Activated T-cell treated with anti-CD3 and anti-CD28 coated beads for 48 hours (primary cell): ENCODE results near the gene AXIN1.
"Not testable (repeated sequence)": the region's sequence is repeated elsewhere in the genome, so short reads cannot be mapped to it uniquely, and the experiment has no call there.

Experiments
- DNase-seq: peaks from one replicate; pipeline ENCODE4 v3.0.0-alpha.2; 2020; ENCODE audit warnings: low read depth

Gene AXIN1

DNA sequence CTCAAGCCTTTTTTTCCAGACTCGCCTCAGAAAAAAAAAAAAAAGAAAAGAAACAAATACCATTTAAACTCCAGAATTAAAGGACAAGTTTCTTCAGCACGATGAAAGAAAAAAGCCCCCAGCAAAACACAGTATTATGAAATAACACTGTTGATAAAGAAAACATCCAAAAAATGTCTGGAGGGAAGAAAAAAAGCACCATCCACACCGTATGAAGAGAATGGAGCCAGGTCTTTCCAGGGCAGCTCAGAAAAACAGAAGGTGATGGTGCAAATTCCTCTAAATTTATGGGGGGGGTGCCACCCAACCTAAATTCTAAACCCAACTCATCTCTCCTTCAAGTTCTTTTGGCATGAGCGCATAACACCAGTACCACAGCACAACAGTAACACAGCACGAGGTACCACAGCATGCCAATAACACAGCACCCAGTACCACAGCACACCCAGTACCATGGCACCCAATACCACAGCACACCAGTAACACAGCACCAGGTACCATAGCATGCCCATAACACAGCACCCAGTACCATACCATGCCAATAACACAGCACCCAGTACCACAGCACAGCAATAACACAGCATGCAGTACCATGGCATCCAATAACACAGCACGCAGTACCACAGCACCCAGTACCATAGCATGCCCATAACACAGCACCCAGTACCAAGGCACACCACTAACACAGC, 19.0 kb downstream of the AXIN1 start:
- no peak for DNase-seq

DNA sequence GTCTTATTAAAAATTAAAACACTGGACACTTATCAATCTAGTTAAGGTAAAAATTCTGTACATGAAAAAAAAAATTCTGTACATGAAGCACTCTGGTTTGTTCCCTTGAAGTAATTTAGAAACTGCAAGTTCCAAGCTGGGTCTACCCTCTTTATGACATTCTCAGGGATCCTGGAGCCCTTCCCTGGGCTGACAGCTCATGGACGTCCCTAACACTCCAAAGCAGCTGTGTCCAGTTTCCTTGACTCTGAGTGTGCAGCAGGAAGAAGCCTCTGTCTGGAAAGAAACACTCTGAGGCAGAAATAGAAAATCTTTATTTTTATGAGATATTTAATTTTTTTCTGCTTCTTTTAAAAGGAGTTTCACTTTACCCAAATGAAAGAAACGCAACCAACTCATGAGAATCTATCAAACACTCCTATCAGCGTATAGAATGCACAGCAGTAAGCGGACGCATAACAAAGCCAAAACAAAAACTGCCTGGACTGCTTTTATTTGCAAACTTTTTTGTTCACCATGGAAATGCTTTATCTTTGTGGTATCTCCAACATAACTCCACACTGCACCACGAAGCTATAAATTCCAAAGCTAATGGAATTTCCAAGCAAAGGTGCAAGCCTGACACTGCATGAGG, 21.2 kb downstream of the AXIN1 start:
- not testable (repeated sequence) for DNase-seq

DNA sequence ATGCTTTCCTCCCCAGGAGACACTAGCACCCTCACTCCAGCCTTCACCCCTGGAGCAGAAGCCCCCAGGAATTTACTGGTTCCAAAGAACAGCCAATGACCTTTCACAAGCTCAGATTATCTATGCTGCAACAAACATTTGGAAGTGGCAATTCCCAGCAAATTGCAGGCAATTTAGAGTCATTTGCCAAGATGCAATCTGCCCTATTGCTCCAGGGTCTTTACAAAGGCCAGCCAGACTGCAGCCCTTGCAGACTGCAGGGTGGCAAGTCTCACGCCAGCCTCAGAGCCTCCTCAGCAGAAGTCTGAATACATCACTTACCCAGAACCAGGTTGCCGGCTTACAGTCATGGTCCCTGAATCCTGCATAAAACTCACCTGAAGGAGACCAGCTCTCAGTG, 21.8 kb downstream of the AXIN1 start:
- no peak for DNase-seq

DNA sequence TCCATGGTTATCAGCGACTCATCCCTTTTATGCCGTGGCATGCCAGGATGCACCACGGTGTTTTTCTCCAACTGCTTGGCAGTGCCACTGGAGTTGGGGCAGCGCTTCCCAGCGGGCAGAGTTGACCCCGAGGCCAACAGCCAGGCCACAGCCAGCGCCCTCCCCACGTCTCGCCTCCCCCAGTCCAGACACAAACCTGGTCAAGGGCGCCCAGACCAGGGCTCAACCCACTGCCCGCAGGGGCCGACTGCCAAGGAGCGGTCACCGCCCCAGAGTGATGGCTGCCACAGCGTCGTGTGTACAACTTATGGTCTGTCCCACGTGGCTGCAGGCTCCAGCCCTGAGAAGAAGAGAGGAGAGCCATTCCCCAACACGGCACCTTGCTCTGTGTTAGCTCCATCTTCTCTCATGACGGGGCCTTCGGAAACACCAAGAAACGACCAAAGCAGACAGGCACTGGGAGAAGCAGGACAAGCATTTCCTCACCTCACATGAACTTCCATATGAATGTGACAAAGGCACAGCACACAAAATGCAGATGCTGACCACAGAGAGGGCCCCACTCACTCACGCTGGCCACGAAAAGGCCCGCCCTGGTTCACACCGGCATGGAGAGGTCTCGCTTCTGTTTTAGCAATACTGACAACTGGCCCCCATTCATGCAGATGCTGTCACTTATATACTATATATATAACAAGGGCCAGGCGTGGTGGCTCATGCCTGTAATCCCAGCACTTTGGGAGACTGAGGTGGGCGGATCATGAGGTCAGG, 27.0 kb downstream of the AXIN1 start:
- DNase-seq: no peak

DNA sequence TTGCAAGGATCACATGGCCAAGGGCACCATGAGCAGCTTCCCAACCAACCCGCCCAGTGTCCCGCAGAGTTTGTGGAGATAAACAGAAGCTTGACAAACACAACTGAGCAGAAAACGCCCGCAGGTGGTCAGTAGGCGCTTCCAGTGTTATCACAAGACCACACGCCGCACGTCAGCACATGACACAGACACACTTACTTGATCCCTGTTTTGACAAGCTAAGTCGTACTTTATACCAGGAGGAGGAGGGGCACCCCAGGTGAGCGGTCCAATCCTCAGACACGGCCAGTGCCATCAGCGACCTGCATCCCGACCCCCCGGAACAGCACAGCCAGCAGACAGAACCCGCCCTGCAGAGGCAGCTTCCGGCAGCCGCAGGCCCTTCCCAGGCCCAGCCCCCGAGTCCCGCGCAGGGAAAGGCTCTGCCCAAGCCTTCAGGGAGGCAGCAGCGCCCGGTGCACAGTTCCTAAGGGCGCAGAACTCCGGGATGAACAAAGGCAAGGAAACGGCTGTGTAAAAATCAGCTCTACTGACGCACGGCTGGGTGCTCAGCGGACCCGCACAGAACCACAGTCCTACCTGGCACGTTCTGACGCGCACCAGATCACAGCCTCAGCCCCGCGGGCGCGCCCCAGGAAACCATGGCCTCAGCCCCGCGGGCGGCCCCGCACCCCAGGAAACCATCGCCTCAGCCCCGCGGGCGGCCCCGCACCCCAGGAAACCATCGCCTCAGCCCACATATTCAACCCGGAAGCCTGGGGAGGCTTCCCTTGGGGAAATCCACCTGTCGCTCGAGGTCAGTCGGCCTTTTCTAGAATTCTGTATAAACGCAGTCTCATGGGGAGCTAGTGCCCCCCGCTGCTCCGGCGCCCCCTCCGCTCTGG, 27.8 kb downstream of the AXIN1 start:
- DNase-seq: peak; percentile 45

DNA sequence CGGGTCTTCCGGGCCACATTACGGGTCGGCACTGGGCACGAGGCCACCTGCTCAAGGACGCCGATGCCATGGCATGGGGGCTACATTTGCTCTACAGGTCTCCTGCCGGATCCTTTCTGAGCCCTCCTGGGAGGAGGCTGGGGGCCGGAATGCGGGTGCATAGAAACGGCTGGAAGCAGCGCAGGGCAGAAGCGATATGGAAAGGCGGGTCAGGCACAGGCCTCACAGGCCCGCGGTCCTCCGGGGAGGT, 28.4 kb downstream of the AXIN1 start:
- DNase-seq: no peak

DNA sequence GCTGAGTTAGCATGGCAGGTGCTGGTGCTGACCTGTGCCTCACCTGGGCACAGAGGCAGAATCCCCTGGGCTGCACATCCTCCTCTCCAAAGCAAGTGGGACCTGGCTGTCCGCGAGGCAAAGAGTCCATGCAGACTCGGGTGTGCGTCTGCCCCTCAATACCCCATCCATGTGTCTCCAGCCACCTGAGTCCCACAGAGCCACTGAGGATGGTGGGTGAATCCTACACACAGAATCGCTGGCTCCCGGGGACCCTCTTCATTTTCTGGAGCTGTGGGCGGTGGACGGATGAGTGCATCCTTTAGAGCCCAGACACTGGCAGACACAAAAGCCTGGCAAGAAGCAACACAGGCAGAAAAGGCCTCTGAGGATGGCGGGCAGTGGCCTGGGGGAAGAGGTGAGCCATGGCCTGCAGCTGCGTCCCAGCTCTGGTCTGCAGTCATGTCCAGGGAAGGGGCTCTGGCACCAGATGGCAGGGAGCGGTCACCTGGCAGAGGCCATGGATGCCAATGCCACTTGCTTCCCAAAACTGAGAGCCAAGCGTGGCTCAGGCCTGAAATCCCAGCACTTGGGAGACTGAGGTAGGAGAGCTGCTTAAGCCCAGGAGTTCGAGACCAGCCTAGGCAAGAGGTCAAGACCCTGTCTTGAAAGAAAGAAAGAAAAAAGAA, 29.9 kb downstream of the AXIN1 start:
- DNase-seq: no peak

DNA sequence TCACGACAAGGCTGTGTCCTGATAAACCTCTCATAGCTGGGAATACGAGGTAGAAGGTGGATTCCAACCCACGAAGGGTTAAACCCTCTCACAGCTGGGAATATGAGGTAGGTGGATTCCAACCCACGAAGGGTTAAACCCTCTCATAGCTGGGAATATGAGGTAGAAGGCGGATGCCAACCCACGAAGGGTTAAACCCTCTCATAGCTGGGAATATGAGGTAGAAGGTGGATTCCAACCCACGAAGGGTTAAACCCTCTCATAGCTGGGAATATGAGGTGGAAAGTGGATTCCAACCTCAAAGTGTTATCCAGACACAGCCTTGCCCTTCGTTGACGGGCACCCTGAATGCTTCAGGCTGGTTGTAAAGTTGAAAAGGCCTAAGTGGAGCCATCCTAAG, 31.0 kb downstream of the AXIN1 start:
- no peak for DNase-seq

DNA sequence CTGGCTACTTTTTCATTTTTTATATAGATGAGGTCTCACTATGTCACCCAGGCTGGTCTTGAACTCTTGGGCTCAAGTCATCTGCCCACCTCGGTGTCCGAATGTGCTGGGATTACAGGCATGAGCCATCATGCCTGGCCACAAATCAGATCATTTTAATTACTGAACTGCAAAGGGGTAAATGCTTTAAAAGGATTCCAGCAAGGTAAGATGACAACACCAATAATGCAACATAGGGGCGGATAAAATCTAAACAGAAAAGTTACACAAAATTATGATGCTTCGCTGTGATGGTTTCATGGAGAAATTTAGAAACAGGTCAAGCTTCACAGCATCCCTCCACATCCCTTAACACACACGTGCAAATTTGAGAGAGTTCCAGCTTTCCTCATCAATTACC, 32.3 kb downstream of the AXIN1 start:
- DNase-seq: no peak

DNA sequence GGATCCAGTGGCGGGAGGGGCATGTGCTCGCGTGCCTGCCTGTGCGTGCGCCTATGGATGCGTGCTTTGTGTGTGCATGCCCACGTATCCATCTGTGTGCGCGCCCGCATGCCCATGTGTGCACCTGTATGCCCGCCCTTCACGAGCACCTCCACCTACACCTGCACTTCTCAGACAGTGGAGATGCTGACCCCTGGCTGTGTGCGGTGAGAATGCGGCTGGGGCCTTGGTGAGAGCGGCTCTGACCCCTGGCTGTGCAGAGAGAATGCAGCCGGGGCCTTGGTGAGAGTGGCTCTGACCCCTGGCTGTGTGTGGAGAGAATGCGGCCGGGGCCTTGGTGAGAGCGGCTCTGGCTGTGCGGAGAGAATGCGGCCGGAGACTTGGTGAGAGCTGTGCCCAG, 33.9 kb downstream of the AXIN1 start:
- no peak for DNase-seq

DNA sequence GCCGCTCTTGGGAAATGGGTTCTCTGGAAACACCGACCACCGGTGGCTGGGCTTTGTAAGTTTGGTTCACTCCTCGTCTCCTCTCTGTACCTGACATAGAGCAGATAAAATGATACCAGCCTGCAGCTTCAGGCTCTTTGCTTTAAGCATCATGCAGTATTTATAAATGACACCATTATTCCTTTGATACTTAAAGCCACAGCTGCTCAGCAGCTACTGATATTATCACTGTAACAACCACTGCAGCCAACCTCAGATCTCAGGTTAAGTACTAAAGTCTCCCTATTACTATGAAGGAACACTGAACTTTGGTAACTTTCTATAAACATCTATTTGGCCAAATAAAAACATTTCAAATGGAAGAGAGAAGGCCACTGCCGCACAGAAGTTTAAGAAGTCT, 34.9 kb downstream of the AXIN1 start:
- DNase-seq: no peak

DNA sequence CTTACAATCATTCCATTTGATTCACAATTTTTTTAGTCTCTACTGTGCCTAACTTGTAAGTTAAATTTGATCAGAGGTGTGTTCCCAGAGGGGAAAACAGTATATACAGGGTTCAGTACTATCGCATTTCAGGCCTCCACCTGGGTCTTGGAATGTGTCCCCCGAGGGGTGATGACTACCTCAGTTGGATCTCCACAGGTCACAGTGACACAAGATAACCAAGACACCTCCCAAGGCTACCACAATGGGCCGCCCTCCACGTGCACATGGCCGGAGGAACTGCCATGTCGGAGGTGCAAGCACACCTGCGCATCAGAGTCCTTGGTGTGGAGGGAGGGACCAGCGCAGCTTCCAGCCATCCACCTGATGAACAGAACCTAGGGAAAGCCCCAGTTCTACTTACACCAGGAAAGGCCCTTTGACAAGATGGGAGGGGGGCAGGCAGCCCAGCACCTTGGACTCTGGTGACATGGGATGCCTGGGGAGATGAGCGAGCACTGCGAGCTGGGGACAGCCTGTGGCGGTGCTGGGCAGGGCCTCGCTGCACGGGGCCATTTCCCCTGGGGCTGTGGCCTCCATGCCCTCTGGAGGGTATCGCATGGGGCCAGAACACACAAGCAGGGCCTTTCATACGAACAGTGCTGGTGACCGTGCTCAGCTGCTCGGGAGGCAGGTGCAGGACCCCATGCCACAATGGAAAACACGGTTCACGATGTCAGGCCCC, 35.6 kb downstream of the AXIN1 start:
- DNase-seq: no peak

DNA sequence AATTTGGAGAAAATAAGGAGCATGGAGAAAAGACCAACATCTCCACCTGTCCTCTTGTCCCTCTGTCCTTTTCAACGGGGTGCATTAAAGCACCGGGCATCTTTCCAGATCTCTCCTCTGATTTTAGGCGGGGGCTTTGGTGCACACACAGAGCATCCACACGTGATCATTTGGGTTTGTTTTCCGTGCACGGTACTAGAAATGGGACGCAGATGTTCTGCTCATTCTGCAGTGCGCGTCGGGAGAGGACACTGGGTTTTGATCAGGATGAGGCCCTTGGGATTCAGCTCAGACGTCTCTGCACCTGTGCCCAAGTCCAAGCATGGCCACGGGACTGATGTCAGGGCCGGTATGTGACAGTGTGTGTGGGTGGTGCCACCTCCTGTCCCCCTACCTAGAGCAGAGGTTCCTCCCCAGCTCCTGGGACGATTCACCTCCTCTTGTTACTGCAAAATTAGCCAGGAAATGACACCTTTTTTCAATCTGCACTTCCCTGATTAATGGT, 37.7 kb downstream of the AXIN1 start:
- no peak for DNase-seq

DNA sequence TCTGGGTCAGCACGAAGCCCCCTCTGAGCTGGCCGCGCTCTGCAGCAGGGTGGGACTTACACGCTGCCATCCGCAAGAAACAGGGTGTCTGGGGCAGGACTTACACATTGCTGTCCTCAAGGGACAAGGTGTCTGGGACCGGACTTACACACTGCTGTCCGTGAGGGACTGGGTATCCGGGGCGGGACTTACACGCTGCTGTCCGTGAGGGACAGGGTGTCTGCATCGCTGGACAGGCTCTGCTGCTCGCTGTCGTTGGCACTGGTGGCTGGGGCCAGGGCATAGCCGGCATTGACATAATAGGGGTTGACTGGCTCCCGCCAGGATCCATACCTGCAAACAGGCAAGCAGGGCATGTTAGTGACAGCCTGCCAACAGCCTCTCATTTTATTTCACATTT, 38.2 kb downstream of the AXIN1 start:
- DNase-seq: no peak

DNA sequence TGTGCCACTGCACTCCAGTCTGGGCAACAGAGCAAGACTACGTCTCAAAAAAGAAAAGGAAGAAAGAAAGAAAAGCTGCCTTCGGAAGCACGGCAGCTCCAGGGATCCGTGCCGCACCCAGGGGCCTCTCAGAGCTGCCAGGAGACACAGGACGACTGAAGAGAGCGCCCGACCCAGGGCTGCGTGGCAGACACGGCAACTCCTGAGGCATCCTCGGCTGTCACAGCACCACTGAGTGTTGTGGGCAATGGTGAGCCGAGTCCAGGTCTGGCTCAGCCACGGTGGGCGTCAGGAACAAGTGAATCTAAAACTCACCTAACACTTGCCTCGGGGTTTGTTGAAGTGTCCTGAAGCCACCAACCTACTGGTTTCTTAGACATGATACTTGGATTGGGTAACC, 40.8 kb downstream of the AXIN1 start:
- DNase-seq: no peak

DNA sequence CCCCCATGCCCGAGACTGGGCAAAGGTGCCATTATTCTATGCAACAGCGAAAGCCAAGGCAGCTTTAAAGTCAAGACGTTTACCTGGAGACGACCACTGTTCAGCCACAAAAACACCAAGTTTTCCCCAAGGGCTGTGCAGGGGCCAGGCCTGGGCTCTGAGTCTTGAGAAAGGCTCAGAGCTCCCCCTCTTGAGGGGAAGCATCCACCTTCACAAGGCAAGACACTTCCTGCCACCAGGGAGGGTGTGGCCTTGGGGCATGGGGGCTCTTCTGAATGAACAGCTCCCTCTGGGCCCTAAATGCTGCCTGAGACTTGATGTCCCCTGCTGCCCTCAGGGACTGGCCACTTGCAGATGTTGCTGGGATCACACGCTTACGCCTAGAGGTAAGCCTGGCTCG, 43.0 kb downstream of the AXIN1 start:
- DNase-seq: no peak

DNA sequence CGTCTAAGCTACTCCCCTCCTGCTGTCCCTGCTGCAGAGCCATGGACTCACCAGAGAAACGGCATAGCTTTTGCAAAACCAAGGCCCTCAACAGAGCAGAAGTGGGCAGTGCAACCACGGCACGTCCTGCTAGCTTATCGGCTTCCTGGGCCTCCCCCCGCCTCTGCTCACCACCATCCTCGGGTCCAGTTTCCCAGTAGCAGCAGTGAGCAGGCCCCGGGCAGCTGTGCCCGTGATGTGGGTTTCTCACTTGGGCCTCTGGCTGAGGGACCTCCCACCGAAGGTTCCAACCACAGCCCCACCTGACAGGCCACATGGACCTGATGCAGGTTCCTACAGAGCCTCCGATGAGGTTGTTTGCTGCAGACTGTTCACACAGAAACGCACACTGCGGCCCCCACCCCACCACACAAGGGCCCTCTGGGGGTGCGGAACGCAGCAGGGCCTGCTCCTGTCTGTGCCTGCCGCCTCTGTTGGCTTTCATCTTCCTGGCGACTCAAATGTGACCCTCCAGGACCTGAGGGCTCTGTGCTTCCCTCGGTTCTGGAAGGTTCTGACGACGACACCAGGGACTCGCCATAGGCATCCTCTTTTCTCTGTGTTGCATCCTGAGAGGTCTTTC, 44.7 kb downstream of the AXIN1 start:
- no peak for DNase-seq

DNA sequence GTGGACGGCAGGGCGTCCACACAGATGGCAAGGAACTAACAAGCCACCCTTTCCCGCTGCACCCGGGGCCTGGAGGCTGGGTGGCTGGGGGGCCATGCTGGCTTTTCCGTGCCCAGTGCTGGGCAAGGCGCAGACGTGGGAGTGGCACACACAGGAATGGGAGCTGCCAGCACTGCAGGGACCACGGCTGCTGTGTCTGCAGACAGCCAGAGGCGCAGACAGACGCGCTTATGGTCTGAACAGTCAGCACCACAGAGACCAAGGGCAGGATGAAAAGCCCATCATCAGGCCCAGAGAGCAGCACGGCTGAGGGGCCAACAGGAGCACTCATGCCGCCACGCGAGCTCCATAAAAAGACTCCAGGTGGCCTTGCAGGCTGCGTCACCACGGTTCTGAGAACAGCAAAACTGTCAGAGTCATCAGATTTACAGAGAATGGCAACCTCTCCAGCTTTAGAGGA, 45.6 kb downstream of the AXIN1 start:
- DNase-seq: no peak

DNA sequence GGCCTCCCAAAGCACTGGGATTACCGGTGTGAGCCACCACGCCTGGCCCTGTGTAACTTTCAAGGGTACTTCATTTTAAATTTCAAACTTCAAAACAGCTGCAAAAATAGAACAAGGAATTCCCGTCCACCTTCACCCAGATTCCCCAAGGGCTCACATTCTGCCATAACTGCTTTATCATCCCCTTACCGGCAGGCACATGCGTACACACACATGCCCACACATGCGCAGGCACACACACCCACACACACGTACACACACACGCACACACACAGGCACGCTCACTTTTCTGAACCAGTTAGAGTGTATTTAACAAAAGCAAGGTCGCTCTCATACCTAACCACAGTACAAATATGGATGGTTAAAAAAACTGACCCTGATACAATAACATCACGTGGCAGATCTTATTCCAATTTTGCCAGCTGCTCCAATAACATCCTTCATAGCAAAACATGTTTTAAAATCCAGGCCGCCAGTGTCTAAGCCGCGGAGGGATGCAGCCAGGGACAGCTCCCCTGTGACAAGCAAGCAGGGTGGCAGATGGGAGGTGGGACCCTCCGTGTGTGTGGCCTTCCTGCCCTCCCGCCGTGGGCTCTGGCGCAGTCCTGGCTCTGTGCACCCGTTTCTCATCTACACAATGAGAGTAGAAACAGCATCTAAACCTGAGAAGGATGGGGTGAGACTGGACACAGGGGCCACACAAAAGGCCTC, 46.5 kb downstream of the AXIN1 start:
- DNase-seq: no peak
